GM18909 (cell line): Measurements from ENCODE around the gene FRMPD2.
"Not testable (repeated sequence)": the region's sequence is repeated elsewhere in the genome, so short reads cannot be mapped to it uniquely, and the experiment has no call there.

Experiments
- ATAC-seq: cut with Tn5 transposase; IDR thresholded peaks from one replicate; pipeline ENCODE4 v1.9.1; 2021; ENCODE audit warnings: mild to moderate bottlenecking; ENCODE audit not compliant: unreplicated experiment, poor library complexity

The FRMPD2 gene

GRCh38 chr10:48213047-48213446, 61.4 kb downstream of the FRMPD2 start:
- ATAC-seq, result no peak

DNA sequence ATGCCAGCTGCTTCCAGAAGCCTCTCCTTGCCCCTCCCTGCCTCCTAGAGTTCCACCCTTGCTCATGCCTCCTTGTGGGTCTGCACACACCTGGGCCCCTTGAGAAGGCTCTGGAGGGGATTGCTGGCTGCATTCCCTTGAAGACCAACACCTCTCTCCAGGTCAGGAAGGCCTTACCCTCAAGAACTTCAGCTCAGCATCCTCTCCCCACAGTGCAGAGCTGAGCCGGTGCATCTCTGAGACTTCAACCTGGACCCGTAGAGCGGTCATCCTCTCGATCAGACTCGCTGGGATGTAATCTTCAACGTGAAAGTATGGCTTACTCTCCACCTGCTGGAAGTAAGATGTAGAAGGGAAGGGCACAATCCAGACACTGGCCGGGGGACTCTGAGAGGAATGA, 62.7 kb downstream of the FRMPD2 start:
- no peak for ATAC-seq

- no peak for ATAC-seq
These were observed 63.5 kb downstream of the FRMPD2 start for GRCh38 chr10:48210966-48211365.

GRCh38 chr10:48210391-48210790, 64.1 kb downstream of the FRMPD2 start:
- ATAC-seq, result no peak

DNA sequence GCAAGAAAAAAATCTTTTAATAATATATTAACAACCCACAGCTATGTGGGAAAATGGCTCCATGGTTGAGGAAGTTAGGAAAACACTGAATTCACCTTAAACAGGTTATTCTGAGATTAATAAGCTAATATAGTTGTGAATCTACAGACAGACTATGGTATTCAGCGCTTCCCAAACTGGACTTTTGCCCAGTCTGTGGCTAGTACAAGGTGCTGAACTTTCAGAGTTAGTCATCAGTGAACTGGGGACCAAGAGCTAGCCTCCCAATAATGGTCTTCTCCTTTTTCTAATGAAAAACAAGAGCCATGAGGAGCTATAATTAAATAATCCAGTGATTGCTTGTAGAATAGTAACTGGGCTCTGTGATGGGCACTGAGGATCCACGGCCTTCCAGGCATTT, 65.3 kb downstream of the FRMPD2 start:
- ATAC-seq, result no peak

DNA sequence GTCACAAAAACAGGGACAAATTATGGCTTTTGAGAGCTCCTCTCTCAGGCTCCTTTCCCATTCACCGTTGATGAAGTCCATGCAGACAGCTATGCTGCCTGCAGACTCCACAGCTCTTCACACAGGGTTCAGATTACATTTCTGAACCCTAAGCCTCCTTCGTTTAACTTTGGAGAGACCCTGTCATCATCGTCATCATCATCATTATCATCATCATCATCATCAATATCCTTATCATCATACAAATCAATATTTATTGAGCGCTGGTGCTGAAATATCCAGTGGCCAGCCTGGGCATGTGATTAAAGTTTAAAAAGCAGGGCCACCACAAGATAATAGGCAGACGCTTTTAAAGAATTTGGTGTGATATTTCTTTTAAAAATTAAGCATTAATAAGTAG, 66.6 kb downstream of the FRMPD2 start:
- no peak for ATAC-seq

DNA sequence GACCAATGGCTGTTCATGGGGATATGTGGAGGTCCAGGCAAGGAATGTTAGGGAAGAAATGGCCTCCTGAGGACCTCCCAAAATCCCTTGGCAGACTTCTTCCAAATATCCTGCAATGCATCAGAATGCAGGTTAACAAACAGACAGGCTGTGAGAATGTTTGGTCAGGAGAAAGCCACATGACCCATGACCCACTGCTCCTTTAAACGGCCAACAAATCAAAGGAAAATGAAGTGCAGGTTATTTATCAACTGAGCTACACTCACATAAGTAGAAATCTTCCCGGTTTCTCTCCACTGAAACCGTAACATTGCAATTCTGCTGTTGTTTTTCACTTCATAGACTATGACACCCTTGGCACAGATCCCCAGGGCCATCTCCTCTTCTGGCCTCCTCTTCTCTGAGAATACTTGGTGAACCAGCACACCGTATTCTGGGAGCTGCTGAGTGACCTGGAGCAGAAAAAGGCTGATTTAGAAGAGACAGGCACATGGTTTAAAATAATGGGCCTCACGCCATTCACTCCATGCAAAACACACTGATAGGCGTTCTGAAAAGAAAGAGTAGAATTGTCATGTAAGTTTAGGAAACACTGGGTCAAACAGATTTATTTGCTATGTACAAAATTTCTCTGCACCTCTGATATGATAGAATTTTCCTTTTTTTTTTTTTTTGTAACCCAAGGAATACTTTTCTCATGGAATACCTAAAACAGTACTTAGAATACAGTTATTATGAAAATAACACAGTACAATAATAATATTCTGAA, 67.8 kb downstream of the FRMPD2 start:
- no peak for ATAC-seq

- ATAC-seq, result no peak
These were observed 68.6 kb downstream of the FRMPD2 start for GRCh38 chr10:48205918-48206317.

DNA sequence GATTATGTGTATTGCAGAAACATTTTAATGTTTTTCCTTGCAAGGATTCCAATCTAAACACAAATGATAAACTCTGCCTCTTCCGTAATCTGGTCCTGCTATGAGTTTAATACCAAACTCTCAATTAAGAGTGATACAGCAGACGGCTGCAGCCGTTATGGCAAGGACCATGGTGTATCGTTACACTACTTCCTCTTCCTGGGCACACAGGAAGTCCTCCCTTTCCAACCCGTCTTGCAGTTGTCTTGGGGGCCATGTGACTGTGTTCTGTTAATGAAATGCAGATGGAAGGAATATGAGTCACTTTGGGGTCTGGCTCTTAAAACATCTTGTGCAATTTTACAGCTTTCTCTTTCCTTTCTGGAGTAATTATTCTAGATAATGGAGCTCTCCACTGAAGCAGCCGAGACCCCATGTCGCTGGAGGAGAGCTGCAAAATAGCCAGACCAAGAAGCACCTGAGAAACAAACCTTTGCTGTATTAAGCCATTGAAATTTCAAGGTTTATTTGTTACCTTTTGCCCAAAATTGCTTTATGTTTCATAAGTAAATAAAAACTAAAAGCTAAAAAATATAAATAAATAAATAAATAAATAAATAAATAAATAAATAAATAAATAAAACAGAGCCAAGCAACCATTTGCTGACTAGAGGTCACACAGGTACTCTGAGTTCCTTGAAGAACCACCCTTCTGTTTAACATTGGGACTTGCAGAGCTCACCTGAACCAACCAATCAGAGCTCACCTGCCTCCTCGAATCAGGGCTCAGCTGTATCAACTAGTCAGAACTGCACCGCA, 74.7 kb downstream of the FRMPD2 start:
- ATAC-seq, result no peak

DNA sequence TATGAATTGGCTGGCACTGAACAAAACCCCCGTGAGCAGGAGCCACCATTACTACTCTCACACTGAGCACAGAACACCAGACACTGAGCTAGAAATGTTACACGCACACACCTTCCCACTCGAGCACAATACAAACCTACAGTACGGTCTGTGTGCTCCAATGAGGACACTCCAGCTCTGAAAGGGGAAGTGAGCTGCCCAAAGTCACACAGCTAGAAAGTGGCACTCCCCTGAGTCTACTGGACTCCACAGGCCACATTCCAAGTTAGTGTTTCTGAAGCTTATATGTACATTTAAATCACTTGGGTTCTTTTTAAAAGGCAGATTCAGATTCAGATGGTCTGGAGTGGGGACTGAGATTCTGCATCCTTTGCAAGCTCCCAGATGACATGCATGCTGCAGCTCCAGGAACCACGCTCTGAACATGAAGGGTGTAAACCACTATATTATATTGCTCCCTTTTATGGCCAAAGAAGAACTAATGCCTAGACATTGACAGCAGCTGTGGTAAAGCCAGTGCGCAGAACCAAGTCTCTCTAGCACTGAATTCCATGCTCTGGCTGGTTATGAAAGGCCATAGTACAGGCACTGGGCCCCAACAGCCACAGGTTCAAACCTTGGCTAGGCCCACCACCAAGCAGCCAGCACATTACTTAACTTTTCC, 77.1 kb downstream of the FRMPD2 start:
- ATAC-seq, result no peak

DNA sequence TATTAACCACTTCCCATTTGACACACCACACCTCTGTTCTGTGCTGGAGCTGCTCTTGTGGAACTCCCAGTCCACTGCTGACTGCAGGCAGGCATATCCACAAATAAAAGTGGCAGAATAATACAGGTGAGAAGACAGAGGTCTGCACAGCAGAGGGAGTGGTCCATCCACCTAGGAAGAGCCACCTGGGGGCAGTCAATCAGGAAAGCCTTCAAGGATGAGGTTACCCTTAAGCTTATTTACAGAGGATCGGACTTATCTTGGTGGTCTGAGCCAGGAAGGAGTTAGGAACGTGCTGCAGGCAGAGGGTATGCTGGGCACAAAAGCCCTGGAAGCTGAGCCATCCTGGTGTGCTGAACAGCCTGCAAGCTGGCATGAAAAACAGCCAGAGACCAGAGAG, 78.7 kb downstream of the FRMPD2 start:
- no peak for ATAC-seq

DNA sequence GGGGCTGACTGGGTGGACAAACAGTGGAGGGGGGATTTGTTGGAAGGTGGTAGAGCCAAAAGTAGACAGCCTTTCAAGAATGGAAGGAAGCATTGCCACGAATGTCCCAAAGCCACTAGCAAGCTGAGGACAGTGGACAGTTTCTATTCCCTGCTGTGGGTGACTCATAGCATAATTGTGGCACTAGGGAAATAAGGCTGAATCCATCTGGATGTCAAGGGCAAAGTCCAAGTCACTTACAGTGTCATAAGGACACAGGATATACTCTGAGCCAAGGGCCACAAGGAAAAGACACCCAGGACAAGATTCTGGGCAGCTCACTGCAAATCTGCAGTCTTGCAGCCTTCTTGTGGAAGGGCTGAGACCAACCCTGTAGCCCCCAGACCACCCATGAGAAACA, 79.7 kb downstream of the FRMPD2 start:
- ATAC-seq, result no peak

DNA sequence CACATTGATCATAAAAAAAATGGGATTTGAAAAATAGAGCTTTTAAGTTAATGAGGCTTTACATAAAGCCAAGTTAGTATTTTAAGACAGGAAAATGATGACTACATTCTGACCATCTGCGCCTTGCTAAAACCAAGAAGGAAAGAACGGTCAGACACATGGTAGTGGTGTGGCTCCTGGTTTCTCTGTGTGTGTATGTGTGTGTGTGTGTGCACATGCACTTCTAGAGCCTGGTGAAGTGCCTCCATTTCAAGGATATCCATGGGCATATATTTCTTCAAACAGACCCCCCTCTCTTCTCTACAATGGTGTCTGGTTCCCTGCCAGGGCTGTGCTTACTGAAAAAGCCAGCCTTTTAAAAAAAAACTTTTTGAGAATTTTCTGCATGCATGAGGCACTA, 80.9 kb downstream of the FRMPD2 start:
- no peak for ATAC-seq

GRCh38 chr10:48192881-48193450, 81.5 kb downstream of the FRMPD2 start:
- ATAC-seq, result no peak

GRCh38 chr10:48187713-48188485, 86.6 kb downstream of the FRMPD2 start:
- ATAC-seq, result no peak

GRCh38 chr10:48187126-48187525, 87.4 kb downstream of the FRMPD2 start:
- no peak for ATAC-seq

DNA sequence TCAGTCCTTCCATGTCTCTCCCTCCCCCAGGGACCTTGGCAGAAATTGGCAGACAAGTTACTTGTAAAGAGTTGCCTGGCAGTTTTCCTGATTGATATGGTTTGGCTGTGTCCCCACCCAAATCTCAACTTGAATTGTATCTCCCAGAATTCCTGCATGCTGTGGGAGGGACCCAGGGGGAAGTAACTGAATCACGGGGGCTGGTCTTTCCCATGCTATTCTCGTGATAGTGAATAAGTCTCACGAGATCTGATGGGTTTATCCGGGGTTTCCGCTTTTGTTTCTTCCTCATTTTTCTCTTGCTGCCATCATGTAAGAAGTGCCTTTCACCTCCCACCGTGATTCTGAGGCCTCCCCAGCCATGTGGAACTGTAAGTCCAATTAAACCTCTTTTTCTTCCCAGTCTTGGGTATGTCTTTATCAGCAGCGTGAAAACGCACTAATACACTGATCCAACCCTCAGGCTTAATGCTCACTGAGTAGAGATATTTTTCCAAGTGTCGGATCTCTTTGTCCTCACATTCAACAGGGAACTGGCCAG, 88.2 kb downstream of the FRMPD2 start:
- ATAC-seq, result not testable (repeated sequence)

DNA sequence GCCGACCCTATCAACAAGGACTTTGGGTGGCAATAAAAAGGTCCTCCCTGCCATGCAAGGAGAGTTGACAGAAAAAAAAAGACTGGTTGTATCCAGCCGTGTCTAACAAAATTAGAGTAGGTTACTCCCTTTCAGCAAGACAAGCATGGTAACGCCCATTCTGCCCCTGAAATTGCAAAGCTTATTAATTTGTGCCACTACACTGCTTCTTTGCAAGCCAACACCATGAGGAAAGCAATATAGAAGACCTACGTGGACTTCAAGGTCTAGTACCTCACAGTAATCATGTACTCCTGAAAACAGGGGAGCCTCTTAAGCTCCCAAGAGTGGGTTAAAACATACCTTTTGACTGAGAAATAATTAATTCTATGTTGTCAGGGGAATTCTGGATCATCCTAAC, 90.3 kb downstream of the FRMPD2 start:
- ATAC-seq, result no peak

DNA sequence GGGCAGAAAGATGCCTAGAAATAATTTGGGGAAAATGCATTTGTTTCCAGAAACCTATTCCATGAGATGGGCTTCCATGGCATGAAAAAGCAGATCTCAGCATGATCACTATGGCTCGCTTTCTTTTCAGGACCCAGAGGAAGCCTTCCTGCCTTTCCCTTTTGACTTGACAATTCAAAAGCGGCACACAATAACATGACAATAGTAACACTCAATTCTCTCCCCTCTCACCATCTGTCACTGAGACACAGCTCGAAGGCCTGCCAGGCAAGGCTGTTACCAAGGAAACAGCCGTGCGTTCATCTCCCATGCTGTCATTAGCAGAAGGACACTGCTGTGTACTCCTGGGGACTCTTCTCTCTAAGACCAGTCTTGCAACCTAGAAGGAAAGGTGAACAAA, 101.8 kb downstream of the FRMPD2 start:
- not testable (repeated sequence) for ATAC-seq

DNA sequence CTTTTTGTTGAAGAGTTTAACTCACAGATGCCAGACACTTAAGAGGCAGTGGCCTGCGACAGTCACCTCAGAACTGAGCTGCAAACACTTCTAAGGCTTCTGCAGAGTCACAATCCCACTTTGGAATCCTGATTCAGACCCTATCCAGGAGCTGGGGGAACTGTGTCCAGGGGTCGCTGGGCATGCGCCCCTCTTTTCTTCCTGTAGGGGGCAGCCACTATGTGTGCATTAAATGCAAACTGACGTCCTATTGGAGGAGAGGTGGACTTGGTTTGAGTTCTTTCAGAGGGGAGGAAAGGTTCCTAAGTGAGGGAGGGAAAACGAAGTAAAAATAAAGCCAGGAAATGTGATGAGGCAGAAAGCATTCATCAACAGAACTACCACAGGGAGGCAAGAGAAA, 113.8 kb downstream of the FRMPD2 start:
- not testable (repeated sequence) for ATAC-seq
